Esophagus squamous epithelium (tissue), 4 donors: ENCODE data around the gene NOL3.
A peak's percentile ranks its signal among the peaks of the same experiment; 100 is the strongest.

Source experiments
- POLR2A ChIP-seq, 4 donors: fragments of 450-650 bp; IDR thresholded peaks; one replicate each; pipeline ENCODE4 v1.6.1; 2017; ENCODE audit warnings: antibody characterized with exemption in 4 of 4, mild to moderate bottlenecking in 4 of 4, moderate library complexity in 3 of 4
- TF ChIP-seq, protein P1 (sequence below), 6 experiments: fragments of 450-650 bp in 4 of 6; fragments of 200-600 bp in 2 of 6; sonication (generic) in 2 of 6; IDR thresholded peaks; one replicate each; pipeline ENCODE4 v1.5.1; 2016 to 2019; ENCODE audit warnings: antibody characterized with exemption in 6 of 6, mild to moderate bottlenecking in 4 of 6, moderate library complexity in 4 of 6

- TF ChIP-seq, protein P1, sequence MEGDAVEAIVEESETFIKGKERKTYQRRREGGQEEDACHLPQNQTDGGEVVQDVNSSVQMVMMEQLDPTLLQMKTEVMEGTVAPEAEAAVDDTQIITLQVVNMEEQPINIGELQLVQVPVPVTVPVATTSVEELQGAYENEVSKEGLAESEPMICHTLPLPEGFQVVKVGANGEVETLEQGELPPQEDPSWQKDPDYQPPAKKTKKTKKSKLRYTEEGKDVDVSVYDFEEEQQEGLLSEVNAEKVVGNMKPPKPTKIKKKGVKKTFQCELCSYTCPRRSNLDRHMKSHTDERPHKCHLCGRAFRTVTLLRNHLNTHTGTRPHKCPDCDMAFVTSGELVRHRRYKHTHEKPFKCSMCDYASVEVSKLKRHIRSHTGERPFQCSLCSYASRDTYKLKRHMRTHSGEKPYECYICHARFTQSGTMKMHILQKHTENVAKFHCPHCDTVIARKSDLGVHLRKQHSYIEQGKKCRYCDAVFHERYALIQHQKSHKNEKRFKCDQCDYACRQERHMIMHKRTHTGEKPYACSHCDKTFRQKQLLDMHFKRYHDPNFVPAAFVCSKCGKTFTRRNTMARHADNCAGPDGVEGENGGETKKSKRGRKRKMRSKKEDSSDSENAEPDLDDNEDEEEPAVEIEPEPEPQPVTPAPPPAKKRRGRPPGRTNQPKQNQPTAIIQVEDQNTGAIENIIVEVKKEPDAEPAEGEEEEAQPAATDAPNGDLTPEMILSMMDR (IDR thresholded peaks at IDR 0.05) = peak; percentile 70 to 83 (median 80)
- TF ChIP-seq POLR2A (IDR thresholded peaks at IDR 0.05) = no peak
These were observed 14.8 kb downstream of the NOL3 start for GRCh38 chr16:67184995-67185650.
